ENCODE measurements around the gene SLC39A1.
"Not testable (repeated sequence)": the region's sequence is repeated elsewhere in the genome, so short reads cannot be mapped to it uniquely, and the experiment has no call there.

The SLC39A1 gene

GRCh38 chr1:153932156-153933131, 30.9 kb downstream of the SLC39A1 start:
- DNase-seq (ENCODE audit: low read depth in 2 of 2) = no peak

- DNase-seq (ENCODE audit: low read depth in 2 of 2) = no peak
These were observed 33.1 kb downstream of the SLC39A1 start for GRCh38 chr1:153929981-153930948.

- DNase-seq (ENCODE audit: low read depth in 2 of 2) = no peak
These were observed 33.9 kb downstream of the SLC39A1 start for GRCh38 chr1:153929426-153929825.

GRCh38 chr1:153928791-153929341, 34.5 kb downstream of the SLC39A1 start:
- DNase-seq (ENCODE audit: low read depth in 2 of 2) = no peak

GRCh38 chr1:153928245-153928644, 35.1 kb downstream of the SLC39A1 start:
- no peak for DNase-seq (ENCODE audit: low read depth in 2 of 2)

GRCh38 chr1:153926405-153926804, 36.9 kb downstream of the SLC39A1 start:
- no peak for DNase-seq (ENCODE audit: low read depth in 2 of 2)

GRCh38 chr1:153922972-153923925, 40.1 kb downstream of the SLC39A1 start, which contains the start of gene GATAD2B:
Gene GATAD2B (minus strand): TSS chr1:153922972. CDS start chr1:153828347, 94,625 bp downstream.
- DNase-seq (ENCODE audit: low read depth in 2 of 2) = peak; percentile 100

GRCh38 chr1:153922076-153922971, 41.0 kb downstream of the SLC39A1 start:
- DNase-seq (ENCODE audit: low read depth in 2 of 2) = no peak

- no peak for DNase-seq (ENCODE audit: low read depth in 2 of 2)
These were observed 41.6 kb downstream of the SLC39A1 start for GRCh38 chr1:153921803-153922075.

GRCh38 chr1:153921080-153921802, 42.1 kb downstream of the SLC39A1 start:
- DNase-seq (ENCODE audit: low read depth in 2 of 2) = no peak

- DNase-seq (ENCODE audit: low read depth in 2 of 2) = peak in 1 of 2 experiments; percentile 16
These were observed 43.2 kb downstream of the SLC39A1 start for GRCh38 chr1:153919876-153920852.

GRCh38 chr1:153916297-153916696, 47.0 kb downstream of the SLC39A1 start:
- DNase-seq (ENCODE audit: low read depth in 2 of 2) = no peak

- DNase-seq (ENCODE audit: low read depth in 2 of 2) = no peak
These were observed 51.0 kb downstream of the SLC39A1 start for GRCh38 chr1:153912349-153912748.

- DNase-seq (ENCODE audit: low read depth in 2 of 2) = not testable (repeated sequence)
These were observed 52.8 kb downstream of the SLC39A1 start for GRCh38 chr1:153910560-153910959.
